Common myeloid progenitor, CD34-positive (primary cell): ENCODE data around the gene STUM.

Source experiments
- CTCF ChIA-PET: fragments of 350-600 bp; sonication (Branson Sonifier 250); formaldehyde crosslinking; loops from one replicate; lab custom pipeline; 2021; ENCODE audit warnings: antibody characterized with exemption; lab: Charles Lee
- POLR2A ChIA-PET: fragments of 350-600 bp; sonication (Branson Sonifier 250); formaldehyde crosslinking; loops from one replicate; lab custom pipeline; 2021; ENCODE audit warnings: antibody characterized with exemption; lab: Charles Lee
- DNase-seq, 3 donors: peaks; one replicate each; pipeline versions ENCODE4 v3.0.0 to v3.0.0-alpha.2; 2013
- H3K27ac ChIP-seq, 2 experiments: 1 replicate in 1 of 2; 2 replicates in 1 of 2; pipeline ENCODE4 v1.7.0; 2013; ENCODE audit warnings: inconsistent platforms in 2 of 2, low read length in 2 of 2, mild to moderate bottlenecking in 2 of 2, low read depth in 1 of 2, moderate library complexity in 1 of 2; ENCODE audit not compliant: severe bottlenecking in 2 of 2, insufficient read depth in 1 of 2, poor library complexity in 1 of 2
- H3K27me3 ChIP-seq, 5 experiments: replicated peaks in 2 of 5; 1 replicate in 3 of 5; 2 replicates in 2 of 5; pipeline versions ENCODE4 v1.6.1 to v1.7.0; 2013; ENCODE audit warnings: low read length in 4 of 5, mild to moderate bottlenecking in 2 of 5, moderate library complexity in 2 of 5, inconsistent platforms in 1 of 5; ENCODE audit not compliant: insufficient read depth in 5 of 5, control insufficient read depth in 4 of 5
- H3K36me3 ChIP-seq, 4 experiments: 1 replicate in 2 of 4; 2 replicates in 2 of 4; pipeline versions ENCODE4 v1.6.1 to v1.7.0; 2013; ENCODE audit warnings: low read length in 3 of 4, control low read depth in 1 of 4, mild to moderate bottlenecking in 1 of 4; ENCODE audit not compliant: control insufficient read depth in 4 of 4, insufficient read depth in 4 of 4
- H3K4me1 ChIP-seq, 4 experiments: 1 replicate in 3 of 4; 2 replicates in 1 of 4; pipeline versions ENCODE4 v1.6.1 to v1.7.1; 2013; ENCODE audit warnings: low read length in 3 of 4, mild to moderate bottlenecking in 3 of 4, control low read depth in 1 of 4, inconsistent platforms in 1 of 4, moderate library complexity in 1 of 4; ENCODE audit not compliant: control insufficient read depth in 4 of 4, insufficient read depth in 4 of 4; ENCODE audit errors: control extremely low read depth in 1 of 4
- H3K4me3 ChIP-seq, 7 experiments: 1 replicate in 4 of 7; 2 replicates in 3 of 7; pipeline versions ENCODE4 v1.5.1 to v1.7.0; 2013; ENCODE audit warnings: mild to moderate bottlenecking in 7 of 7, low read length in 6 of 7, moderate library complexity in 6 of 7, inconsistent platforms in 2 of 7, low read depth in 2 of 7, control low read depth in 1 of 7; ENCODE audit not compliant: insufficient read depth in 4 of 7, control insufficient read depth in 1 of 7; ENCODE audit errors: extremely low read depth in 1 of 7
- H3K9me3 ChIP-seq, 5 experiments: 1 replicate in 4 of 5; 2 replicates in 1 of 5; pipeline versions ENCODE4 v1.6.1 to v1.7.1; 2013; ENCODE audit warnings: low read length in 4 of 5, mild to moderate bottlenecking in 2 of 5, inconsistent platforms in 1 of 5, low read depth in 1 of 5, moderate library complexity in 1 of 5; ENCODE audit not compliant: control insufficient read depth in 4 of 5, insufficient read depth in 2 of 5; ENCODE audit errors: control extremely low read depth in 1 of 5
- WGBS: methylation state at CpG from one replicate; pipeline ENCODE4 v1.1.5; 2013; ENCODE audit not compliant: insufficient coverage; 5-methylcytosine and 5-hydroxymethylcytosine counted together

STUM gene

DNA sequence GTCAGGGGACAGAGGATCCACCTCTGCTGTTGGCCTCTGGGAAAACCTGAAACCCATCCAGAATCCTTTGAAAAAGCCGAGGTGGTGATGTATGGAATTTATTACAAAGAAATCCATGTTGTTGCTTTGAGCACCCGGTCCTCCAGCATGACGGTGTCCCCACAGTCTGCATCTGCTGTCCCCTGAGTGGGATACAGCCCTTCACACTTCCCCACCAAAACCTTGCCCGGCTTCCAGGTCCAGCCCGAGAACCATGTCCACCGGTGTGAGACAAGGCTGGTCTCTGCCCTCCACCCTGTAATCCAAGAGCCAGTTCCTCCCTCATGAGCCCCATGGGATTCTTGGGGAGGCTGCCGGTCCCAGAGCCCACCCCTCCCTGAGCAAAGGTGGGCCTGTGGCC is 70.5 kb downstream of the STUM start:
- POLR2A ChIA-PET: no interaction called here
- Histone ChIP-seq H3K4me1 (no peaks in the 10 kb centered on the region), H3K27ac (no peak overlapping the region), H3K9me3 (peaks cover 0 to 6% (median 3%) of the 10 kb centered on the region in 5 experiments), H3K36me3 (no peaks in the 10 kb centered on the region), H3K4me3 (no peak overlapping the region), H3K27me3 (no peaks in the 10 kb centered on the region)
- DNase-seq: no peak
- CTCF ChIA-PET: no interaction called here
- 97% methylated on average over 3 of the region's 7 CpGs for WGBS

- H3K27ac ChIP-seq: no peak overlapping the region
- no peaks in the 10 kb centered on the region for H3K36me3 ChIP-seq
- H3K4me3 ChIP-seq: no peak overlapping the region
- peaks cover 0 to 4% (median 3%) of the 10 kb centered on the region in 4 experiments for H3K4me1 ChIP-seq
- ChIA-PET CTCF (no interaction called here), POLR2A (no interaction called here)
- no peaks in the 10 kb centered on the region for H3K27me3 ChIP-seq
- no peak for DNase-seq
- peaks cover 0 to 5% (median under 1%) of the 10 kb centered on the region in 5 experiments for H3K9me3 ChIP-seq
Observed at GRCh38 chr1:226622012-226622411, 73.4 kb downstream of the STUM start.

DNA sequence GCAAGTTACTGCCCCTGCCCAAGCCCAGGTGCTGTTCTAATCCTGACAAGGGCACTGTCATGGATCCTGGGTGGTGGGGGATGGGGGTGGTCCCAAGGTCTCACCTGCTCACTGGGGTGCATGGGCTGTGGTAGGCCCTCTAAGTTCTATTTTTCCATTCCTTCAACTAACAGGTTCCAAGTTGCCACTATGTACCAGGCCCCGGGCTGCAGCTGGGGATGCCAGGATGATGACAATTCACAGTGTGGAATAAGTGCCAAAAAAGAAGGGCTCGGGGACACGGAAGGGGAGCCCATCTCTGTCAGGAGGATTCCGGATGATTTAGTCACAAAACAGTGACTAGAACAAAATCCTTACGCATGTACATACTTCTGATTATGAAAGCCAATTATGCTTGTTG is 76.0 kb downstream of the STUM start:
- Histone ChIP-seq H3K27me3 (no peaks in the 10 kb centered on the region), H3K27ac (no peak overlapping the region), H3K4me3 (no peak overlapping the region), H3K4me1 (peaks cover 0 to 6% (median 4%) of the 10 kb centered on the region in 4 experiments), H3K36me3 (no peaks in the 10 kb centered on the region), H3K9me3 (peaks cover 0 to 5% (median 0%) of the 10 kb centered on the region in 5 experiments)
- WGBS: 100% methylated on average over 3 of the region's 5 CpGs
- POLR2A ChIA-PET: interaction anchor here (0.7 kb wide), 1 partner anchor 816 kb away, joined by 3 read pairs; no protein-coding TSS in a partner anchor
- CTCF ChIA-PET: interaction anchor here (0.6 to 2.4 kb wide), 5 partner anchors 9 to 719 kb away, joined by 3 to 11 read pairs (median 5); no protein-coding TSS in a partner anchor
- DNase-seq: no peak

GRCh38 chr1:226625326-226625725 is 76.8 kb downstream of the STUM start:
- Histone ChIP-seq H3K27ac (no peak overlapping the region), H3K4me1 (peaks cover 0 to 6% (median 4%) of the 10 kb centered on the region in 4 experiments), H3K36me3 (no peaks in the 10 kb centered on the region), H3K9me3 (peaks cover 0 to 5% (median 0%) of the 10 kb centered on the region in 5 experiments), H3K4me3 (no peak overlapping the region), H3K27me3 (no peaks in the 10 kb centered on the region)
- CTCF ChIA-PET: interaction anchor here (1.2 to 13.8 kb wide), 7 partner anchors 12 to 815 kb away, joined by 3 to 106 read pairs (median 5); no protein-coding TSS in a partner anchor
- WGBS: 97% methylated on average over 6 of the region's 6 CpGs
- DNase-seq: no peak
- POLR2A ChIA-PET: no interaction called here

DNA sequence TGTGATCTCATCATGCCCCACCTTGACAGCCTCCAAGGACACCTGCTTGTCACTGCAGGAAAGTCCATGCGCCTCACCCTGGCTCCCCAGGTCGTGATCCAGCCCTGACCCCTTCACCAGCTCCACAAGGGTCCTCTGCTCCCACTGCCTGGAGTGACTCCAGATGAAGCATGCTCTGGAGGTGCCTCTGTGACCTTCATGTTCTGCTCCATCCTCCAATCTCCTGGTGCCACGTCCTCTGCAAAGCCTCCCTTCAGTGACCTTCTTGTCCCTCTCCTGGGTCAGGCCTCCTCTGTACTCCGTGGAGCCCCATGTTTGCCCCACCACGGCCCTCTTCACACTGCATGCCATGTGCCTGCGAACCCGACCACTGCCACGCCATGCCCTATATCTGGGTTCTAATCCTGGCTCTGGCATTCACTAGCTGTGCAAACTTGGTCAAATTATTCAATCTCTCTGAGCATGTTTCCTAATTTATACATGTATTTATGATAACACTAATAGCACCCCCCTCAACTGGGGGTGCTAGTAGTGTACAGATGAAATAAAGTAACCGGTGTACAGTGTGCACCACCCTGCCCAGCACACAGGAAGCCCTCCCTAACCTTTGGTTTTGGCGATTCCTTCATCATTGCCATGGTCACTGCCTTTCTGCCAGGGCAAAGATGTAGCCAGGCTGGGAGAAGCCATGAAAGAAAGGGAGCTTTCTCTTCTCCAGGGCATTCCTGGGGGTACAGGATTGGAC is 77.4 kb downstream of the STUM start:
- Histone ChIP-seq H3K4me3 (peak overlapping the region in 3 of 7 experiments; percentile 30 to 61 (median 38)), H3K4me1 (peaks cover 0 to 6% (median 4%) of the 10 kb centered on the region in 4 experiments), H3K9me3 (peaks cover 0 to 5% (median 0%) of the 10 kb centered on the region in 5 experiments), H3K36me3 (no peaks in the 10 kb centered on the region), H3K27me3 (no peaks in the 10 kb centered on the region), H3K27ac (no peak overlapping the region)
- DNase-seq: no peak
- ChIA-PET CTCF (interaction anchor here (0.7 to 13.8 kb wide), 22 partner anchors 10 to 814 kb away, joined by 3 to 106 read pairs (median 4); no protein-coding TSS in a partner anchor), POLR2A (no interaction called here)
- whole genome bisulfite sequencing: 67% methylated on average over 9 of the region's 10 CpGs

GRCh38 chr1:226626577-226626956 is 78.0 kb downstream of the STUM start:
- H3K36me3 ChIP-seq: peaks cover 0 to 4% (median under 1%) of the 10 kb centered on the region in 4 experiments
- ChIA-PET CTCF (interaction anchor here (0.7 to 13.8 kb wide), 22 partner anchors 9 to 814 kb away, joined by 3 to 106 read pairs (median 4); no protein-coding TSS in a partner anchor), POLR2A (no interaction called here)
- peak overlapping the region in 3 of 7 experiments; percentile 30 to 61 (median 38) for H3K4me3 ChIP-seq
- H3K27me3 ChIP-seq: no peaks in the 10 kb centered on the region
- peaks cover 0 to 5% (median 0%) of the 10 kb centered on the region in 5 experiments for H3K9me3 ChIP-seq
- peak; percentile 74 to 85 (median 84) for DNase-seq
- no peak overlapping the region for H3K27ac ChIP-seq
- WGBS: under 1% methylated on average over 11 of the region's 11 CpGs
- peaks cover 0 to 6% (median 4%) of the 10 kb centered on the region in 4 experiments for H3K4me1 ChIP-seq
